Measurements from ENCODE around the gene MOV10L1.
"Not testable (repeated sequence)": the region's sequence is repeated elsewhere in the genome, so short reads cannot be mapped to it uniquely, and the experiment has no call there.

DNA sequence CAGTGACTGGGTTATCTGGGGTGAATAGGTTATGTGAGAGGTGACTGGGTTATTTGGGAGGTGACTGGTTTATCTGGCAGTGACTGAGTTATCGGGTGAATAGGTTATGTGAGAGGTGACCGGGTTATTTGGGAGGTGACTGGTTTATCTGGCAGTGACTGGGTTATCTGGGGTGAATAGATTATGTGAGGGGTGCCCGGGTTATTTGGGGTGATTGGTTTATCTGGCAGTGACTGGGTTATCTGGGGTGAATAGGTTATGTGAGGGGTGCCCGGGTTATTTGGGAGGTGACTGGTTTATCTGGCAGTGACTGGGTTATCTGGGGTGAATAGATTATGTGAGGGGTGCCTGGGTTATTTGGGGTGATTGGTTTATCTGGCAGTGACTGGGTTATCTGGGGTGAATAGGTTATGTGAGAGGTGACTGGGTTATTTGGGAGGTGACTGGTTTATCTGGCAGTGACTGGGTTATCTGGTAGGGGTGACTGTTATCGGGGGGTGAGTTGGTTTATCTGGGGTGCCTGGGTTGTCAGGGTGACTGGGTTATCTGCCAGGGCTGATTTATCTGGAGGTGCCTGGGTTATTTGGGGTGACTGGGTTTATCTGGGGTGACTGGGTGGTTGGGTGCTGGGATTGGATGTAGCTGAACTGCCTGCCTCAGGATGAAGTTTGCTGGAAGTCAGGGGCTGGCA, 78.8 kb downstream of the MOV10L1 start:
- TF ChIP-seq, protein P1, sequence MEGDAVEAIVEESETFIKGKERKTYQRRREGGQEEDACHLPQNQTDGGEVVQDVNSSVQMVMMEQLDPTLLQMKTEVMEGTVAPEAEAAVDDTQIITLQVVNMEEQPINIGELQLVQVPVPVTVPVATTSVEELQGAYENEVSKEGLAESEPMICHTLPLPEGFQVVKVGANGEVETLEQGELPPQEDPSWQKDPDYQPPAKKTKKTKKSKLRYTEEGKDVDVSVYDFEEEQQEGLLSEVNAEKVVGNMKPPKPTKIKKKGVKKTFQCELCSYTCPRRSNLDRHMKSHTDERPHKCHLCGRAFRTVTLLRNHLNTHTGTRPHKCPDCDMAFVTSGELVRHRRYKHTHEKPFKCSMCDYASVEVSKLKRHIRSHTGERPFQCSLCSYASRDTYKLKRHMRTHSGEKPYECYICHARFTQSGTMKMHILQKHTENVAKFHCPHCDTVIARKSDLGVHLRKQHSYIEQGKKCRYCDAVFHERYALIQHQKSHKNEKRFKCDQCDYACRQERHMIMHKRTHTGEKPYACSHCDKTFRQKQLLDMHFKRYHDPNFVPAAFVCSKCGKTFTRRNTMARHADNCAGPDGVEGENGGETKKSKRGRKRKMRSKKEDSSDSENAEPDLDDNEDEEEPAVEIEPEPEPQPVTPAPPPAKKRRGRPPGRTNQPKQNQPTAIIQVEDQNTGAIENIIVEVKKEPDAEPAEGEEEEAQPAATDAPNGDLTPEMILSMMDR (conservative IDR thresholded peaks at IDR 0.05 in 1 of 2, IDR thresholded peaks at IDR 0.05 in 1 of 2; ENCODE audit: low read depth in 1 of 2, low read length in 2 of 2): not testable (repeated sequence)
- TF ChIP-seq EZH2 (IDR thresholded peaks at IDR 0.05; ENCODE audit: low read length, missing control alignments): not testable (repeated sequence)

Data from fibroblast of lung (primary cell).